ENCODE measurements around the gene UCN.

GRCh38 chr2:27288610-27289009 is 19.6 kb downstream of the UCN start:
- TF ChIP-seq, protein P1, sequence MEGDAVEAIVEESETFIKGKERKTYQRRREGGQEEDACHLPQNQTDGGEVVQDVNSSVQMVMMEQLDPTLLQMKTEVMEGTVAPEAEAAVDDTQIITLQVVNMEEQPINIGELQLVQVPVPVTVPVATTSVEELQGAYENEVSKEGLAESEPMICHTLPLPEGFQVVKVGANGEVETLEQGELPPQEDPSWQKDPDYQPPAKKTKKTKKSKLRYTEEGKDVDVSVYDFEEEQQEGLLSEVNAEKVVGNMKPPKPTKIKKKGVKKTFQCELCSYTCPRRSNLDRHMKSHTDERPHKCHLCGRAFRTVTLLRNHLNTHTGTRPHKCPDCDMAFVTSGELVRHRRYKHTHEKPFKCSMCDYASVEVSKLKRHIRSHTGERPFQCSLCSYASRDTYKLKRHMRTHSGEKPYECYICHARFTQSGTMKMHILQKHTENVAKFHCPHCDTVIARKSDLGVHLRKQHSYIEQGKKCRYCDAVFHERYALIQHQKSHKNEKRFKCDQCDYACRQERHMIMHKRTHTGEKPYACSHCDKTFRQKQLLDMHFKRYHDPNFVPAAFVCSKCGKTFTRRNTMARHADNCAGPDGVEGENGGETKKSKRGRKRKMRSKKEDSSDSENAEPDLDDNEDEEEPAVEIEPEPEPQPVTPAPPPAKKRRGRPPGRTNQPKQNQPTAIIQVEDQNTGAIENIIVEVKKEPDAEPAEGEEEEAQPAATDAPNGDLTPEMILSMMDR (IDR thresholded peaks at IDR 0.05), result no peak
- TF ChIP-seq POLR2AphosphoS5 (IDR thresholded peaks at IDR 0.05) (no peak), POLR2A (IDR thresholded peaks at IDR 0.05) (no peak), EP300 (IDR thresholded peaks at IDR 0.05) (peak in 1 of 4 donors; percentile 15)

Measured in upper lobe of left lung (tissue), 4 donors.